IPS-18c (cell line): ENCODE results near the gene REX1BD.
"Not testable (repeated sequence)": the region's sequence is repeated elsewhere in the genome, so short reads cannot be mapped to it uniquely, and the experiment has no call there.

Experiments used
- H3K4me3 ChIP-seq: 2 replicates; pipeline ENCODE4 v1.7.0; 2013; ENCODE audit warnings: low read depth, mild to moderate bottlenecking, low read length, moderate library complexity; ENCODE audit not compliant: insufficient read depth
- H3K9me3 ChIP-seq: one replicate; pipeline ENCODE4 v1.6.1; 2013; ENCODE audit warnings: mild to moderate bottlenecking, low read length, moderate library complexity; ENCODE audit not compliant: control insufficient read depth, insufficient read depth

REX1BD gene

GRCh38 chr19:18594824-18595373 is 6.3 kb downstream of the REX1BD start:
- H3K4me3 ChIP-seq, result peak overlapping the region; percentile 55

GRCh38 chr19:18595475-18595874 is 6.9 kb downstream of the REX1BD start:
- H3K4me3 ChIP-seq, result no peak overlapping the region
- no peaks in the 10 kb centered on the region for H3K9me3 ChIP-seq

More at GRCh38 chr19:18594824-18595373, 6.3 kb downstream of the REX1BD start:
- no peaks in the 10 kb centered on the region for H3K9me3 ChIP-seq

- no peaks in the 10 kb centered on the region for H3K9me3 ChIP-seq
- no peak overlapping the region; the same call in 1 of the 2 replicates for H3K4me3 ChIP-seq
Observed at GRCh38 chr19:18596752-18597157, 8.2 kb downstream of the REX1BD start.

- Histone ChIP-seq H3K9me3 (no peaks in the 10 kb centered on the region), H3K4me3 (no peak overlapping the region)
Observed at GRCh38 chr19:18597809-18598660, 9.4 kb downstream of the REX1BD start.

- Histone ChIP-seq H3K9me3 (no peaks in the 10 kb centered on the region), H3K4me3 (no peak overlapping the region)
Observed at GRCh38 chr19:18599485-18599884, 10.9 kb downstream of the REX1BD start.

- not testable (repeated sequence) for H3K4me3 ChIP-seq, H3K9me3 ChIP-seq
Observed at GRCh38 chr19:18600692-18601397, 12.2 kb downstream of the REX1BD start.

- H3K9me3 ChIP-seq, result no peaks in the 10 kb centered on the region
- no peak overlapping the region for H3K4me3 ChIP-seq
Observed at GRCh38 chr19:18601875-18602274, 13.3 kb downstream of the REX1BD start.

GRCh38 chr19:18603255-18603957 is 14.8 kb downstream of the REX1BD start:
- Histone ChIP-seq H3K4me3 (peak overlapping the region; percentile 34), H3K9me3 (no peaks in the 10 kb centered on the region)

- H3K4me3 ChIP-seq, result peak overlapping the region; percentile 24; the same call in 1 of the 2 replicates
Observed at GRCh38 chr19:18603958-18604819, 15.6 kb downstream of the REX1BD start.

GRCh38 chr19:18604820-18605159 is 16.2 kb downstream of the REX1BD start:
- Histone ChIP-seq H3K9me3 (peaks cover 2% of the 10 kb centered on the region), H3K4me3 (no peak overlapping the region)

More at GRCh38 chr19:18603958-18604819, 15.6 kb downstream of the REX1BD start:
- H3K9me3 ChIP-seq, result no peaks in the 10 kb centered on the region

- Histone ChIP-seq H3K9me3 (peaks cover 2% of the 10 kb centered on the region), H3K4me3 (no peak overlapping the region)
Observed at GRCh38 chr19:18605196-18605545, 16.6 kb downstream of the REX1BD start.

- Histone ChIP-seq H3K4me3 (peak overlapping the region; percentile 20; the same call in 1 of the 2 replicates), H3K9me3 (peaks cover 2% of the 10 kb centered on the region)
Observed at GRCh38 chr19:18605546-18606280, 17.1 kb downstream of the REX1BD start.

- peak within 1 kb of the TSS; percentile 20; the same call in 1 of the 2 replicates for H3K4me3 ChIP-seq
- H3K9me3 ChIP-seq, result peaks cover 2% of the 10 kb centered on the region
Observed at GRCh38 chr19:18606281-18607225, 18.0 kb downstream of the REX1BD start, which contains the start of gene CRLF1. TSS of gene CRLF1 (minus strand) at chr19:18606799. CDS start at chr19:18606656, 143 bp downstream.

- no peak overlapping the region for H3K4me3 ChIP-seq
- peaks cover 2% of the 10 kb centered on the region for H3K9me3 ChIP-seq
Observed at GRCh38 chr19:18607226-18608101, 18.9 kb downstream of the REX1BD start.
